Suppressor macrophage (primary cell): ENCODE data around the gene GNAT1.

Experiments
- DNase-seq, 4 experiments: peaks; one replicate each; pipeline ENCODE4 v3.0.0-alpha.2; 2020 to 2022

Gene GNAT1

DNA sequence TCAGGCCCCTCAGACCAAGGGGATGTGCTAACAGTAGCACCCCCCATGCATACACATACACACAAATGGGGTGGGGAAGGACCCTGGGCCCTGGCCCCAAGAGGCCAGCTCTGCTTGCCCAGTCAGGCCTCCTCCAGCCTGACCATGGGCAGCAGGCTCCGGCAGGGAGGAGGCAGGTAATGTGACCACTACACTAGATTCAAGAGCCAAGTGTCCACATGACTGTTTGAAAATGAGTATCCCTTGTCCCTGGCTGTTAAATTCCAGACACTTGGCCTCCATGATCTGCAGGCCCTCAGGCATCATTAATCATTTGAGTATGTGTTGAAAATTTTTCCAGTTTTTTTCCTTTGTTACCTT is 30.7 kb downstream of the GNAT1 start:
- no peak for DNase-seq

DNA sequence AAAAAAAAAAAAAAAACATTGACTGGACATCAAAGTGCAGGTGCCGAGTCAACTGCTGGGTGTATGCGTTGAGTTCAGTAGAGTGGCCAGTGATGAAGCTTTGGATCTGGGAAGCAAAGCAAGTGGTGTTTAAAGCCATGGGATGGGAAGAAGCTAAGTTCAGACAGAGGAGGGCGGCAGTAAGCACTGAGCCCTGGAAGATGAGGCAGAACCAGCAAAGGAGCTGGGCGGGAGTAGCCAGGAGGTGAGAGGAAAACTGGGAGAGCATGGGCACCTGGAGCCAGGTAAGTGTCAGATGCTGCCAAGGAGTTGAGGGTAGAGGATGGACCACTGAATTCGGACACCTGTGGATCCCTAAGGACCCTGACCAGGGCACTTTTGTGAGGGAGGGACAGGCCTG is 33.2 kb downstream of the GNAT1 start:
- DNase-seq: no peak

DNA sequence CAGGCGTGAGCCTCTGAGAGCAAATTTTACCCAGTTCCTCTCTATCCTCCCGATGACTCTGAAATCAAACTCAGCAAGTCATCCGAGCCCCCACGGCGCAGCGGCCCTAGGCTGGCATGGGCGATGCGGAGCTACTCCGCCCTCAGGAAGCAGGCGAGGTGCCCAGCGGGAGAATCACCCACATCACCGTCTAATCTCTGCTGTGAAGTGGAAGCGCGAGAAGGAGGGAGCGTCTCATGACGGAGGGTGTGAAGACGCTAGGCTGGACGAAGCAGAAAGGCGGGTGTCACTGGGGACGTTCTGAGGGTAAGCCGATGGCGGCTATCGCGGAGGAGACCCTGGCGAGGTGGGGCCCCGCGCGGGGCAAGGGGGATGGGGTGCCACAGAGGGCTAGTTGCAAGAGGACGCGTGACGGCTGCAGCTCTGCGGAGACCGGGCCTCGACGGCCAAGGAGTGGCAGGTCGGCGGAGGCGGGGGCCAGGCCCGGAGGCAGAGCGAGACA is 35.5 kb downstream of the GNAT1 start:
- peak; percentile 36 to 57 (median 50) for DNase-seq

DNA sequence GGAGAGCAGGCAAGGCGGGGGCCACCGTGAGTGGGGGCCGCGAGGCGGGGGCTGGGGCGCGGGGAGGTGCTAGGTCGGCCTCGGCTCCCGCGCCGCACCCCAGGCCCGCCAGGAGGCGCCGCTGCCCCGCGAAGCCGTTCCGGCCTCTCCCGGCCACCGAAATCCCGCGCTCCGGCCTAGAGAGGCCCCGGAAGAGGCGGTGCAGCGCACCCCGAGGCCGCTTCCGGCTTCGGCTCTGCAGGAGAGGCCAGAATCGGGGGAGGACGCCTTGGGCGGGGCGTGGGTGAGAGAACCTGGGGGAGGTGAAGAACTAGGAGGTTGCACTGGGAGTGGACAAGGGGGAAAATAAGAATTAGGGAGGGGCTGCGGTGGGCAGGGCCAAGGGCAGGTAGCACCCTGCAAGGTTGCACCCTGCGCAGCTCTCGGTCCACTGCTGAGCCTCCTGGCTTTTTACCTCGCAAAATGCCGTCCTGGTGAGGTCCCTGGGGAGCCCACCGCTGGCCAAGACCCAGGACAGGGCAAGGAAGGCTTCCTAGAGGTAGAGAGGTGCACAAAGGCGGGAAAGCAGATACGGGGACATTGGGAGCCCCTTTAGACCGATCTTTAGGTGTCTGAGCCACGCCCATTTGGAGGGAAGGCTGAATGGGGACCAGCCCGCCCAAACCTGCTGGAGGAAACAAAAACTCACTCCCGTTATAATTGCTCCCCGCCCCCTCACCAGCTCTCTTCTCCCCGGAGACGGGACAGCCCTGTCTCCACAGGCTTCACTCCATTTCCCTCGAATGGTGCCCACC is 36.2 kb downstream of the GNAT1 start:
- peak; percentile 93 to 97 (median 96) for DNase-seq

DNA sequence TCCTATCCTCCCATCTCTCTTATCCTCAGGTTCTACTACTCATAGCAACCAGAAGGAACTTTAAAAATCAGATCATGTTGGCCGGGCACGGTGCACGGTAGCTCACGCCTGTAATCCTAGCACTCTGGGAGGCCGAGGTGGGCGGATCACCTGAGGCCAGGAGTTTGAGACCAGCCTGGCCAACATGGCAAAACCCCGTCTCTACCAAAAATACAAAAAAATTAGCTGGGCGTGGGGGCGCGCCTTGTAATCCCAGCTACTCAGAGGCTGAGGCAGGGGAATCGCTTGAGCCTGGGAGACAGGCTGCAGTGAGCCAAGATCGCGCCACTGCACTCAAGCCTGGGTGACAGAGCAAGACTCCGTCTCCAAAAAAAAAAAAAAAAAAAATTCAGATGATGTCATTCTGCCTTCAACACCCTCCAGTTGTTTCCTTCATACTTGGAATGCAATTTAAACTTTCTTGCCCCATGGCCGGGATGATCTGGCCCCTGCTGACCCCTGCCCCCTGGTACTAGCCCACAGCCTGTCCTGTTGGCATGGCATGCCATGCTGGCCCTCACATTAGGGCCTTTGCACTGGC is 36.9 kb downstream of the GNAT1 start:
- DNase-seq: peak in 1 of 4 experiments; percentile 30

DNA sequence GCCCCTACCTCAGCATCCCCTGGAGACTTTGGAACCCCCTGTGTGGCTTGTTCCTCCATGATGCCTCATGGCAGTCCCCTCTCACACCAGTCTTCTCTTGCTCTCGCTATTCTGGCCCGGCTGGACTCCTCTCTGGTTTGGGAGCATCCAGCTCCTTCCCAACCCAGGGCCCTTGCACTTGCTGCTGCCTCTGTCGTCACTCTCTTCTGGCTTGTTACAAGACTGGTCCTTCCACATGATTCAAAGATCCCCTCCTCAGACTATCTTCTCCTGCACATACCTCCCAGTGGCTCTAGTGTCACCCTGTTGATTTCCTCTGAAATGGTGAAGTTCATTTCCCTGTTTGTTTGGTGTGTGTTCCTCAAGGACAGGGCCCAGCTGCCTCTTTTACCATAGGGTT is 38.1 kb downstream of the GNAT1 start:
- no peak for DNase-seq

DNA sequence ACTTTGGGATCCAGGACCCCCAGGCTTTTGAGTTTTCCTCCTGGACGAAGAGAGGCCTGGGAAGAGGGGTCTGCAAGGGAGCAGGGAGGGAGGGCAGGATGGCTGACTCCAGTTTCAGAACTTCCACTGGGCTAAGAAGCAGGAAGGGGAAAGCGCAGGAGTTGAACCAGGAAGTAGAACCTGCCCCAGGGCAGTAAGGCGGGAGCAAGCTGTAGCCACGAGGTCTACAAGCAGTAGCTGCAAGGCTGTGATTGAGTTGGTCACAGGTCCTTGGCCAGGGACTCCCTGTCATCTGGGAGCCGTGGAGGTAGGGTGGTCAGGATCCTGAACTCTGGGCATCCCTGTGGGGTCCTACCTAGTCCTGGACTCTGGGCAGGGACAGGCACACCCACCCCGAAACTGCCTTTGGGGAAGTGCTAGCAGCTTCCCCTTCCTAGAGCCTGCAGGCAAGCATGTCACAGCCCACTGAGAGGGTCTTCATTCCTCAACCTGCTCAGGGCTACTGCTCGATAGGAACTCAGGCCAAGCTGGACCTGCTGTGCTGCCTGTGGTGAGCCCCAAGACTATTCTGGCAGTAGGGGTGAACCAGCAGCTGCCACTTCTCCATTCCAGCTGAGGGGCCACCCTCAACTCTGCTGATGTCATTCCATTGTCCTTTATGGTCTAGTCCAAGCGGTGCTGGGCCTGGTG is 38.8 kb downstream of the GNAT1 start:
- DNase-seq: peak; percentile 65 to 78 (median 74)

DNA sequence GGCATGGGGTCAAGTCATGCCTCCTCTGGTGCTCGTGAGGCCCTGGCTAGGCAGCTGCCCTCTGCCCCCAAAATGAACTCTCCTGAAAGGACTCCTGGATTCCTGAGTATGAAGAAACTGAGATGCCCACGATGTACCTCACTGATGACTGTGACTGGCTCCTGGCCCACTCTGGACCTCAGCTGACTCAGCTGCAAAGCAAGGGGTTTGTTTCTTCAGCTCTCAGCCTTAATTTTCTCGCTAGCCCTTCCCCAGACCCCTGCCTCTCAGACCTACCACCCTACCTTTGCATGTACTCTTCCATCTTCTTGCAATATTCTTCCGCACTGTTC is 39.4 kb downstream of the GNAT1 start:
- DNase-seq: no peak

DNA sequence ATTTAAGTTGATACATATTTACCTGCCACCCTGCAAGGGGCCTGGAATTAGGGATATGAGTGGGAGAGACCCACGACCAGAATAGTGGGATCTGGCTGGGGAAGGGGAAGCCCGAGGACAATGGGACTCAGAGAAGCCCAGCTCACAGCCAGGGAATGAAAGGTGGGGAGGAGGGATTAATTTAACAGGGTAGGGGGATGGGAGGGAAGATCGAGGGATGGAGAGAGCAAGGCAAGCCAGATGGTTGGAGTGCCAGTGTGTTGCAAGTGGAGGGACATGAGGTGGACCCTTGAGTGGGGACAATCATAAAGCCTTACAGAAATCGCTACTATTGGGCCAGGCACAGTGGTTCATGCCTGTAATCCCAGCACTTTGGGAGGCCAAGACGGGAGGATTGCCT is 40.2 kb downstream of the GNAT1 start:
- no peak for DNase-seq

DNA sequence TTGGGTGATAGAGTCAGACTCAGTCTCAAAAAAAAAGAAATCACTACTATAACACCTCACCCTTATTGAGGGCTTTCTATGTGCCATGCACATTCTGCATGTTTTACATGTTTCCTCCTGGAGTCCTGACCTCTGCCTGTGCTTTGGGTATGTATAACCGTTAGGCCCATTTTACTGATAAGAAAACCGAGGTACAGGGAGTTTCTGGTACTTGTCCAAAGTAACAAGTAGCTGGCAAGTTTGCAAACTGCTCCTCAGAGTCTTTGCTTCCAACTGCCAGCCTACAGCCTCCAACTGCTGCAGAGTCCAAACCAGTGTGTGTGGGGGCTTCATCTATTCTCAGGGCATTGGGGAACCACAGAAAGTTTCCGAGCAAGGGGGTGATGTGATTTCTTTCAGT is 40.9 kb downstream of the GNAT1 start:
- no peak for DNase-seq

DNA sequence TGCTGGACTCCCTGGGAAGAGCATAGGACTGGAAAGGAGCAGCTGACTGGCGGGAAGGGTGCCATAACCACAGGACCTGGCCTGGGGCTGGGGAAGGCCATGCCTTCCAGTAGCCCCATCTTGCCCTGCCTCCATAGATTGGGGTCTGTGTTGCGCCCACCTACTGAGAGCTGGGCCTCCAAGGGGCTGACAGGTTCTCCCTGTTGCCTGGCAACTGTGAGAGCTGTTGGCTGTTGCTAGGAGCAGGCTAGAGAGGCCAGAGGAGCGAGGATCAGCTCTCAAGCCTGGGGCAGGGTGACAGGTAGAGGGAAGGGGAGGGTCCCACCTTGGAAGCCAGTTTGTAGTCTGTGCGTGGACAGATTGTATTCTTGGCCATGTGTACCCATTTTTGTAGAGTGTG is 41.8 kb downstream of the GNAT1 start:
- no peak for DNase-seq

DNA sequence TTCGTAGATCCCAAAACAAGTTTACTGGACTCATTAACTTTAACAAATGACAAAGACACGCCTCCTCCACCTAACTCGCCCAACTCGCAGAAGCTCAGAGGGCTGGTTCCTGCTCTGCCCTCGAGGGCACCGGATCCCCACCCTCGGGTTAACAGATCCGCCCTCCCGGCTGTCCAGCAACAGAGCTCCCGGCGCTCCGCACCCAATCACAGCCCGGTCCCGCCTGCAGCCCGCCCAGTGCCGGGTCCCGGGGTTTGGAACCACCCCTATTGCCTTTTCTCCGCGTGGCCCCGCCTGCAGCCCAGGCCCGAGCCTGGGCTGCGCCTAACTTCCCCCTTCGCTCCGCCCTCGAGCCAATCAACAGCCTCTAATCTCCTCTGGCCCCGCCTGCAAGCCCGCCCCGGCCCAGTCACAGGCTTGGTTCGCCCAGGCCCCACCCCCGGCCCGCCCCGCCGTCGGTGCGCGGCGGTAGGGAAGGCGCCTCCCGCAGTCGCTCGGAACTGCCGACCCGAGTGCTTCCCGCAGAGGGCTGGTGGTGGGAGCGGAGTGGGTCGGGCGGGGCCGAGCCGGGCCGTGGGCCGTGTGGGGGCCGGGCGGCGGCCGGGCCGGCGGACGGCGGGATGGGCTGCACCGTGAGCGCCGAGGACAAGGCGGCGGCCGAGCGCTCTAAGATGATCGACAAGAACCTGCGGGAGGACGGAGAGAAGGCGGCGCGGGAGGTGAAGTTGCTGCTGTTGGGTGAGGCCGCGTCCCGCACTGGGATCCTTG is 44.5 kb downstream of the GNAT1 start, which contains the start of gene GNAI2:
Gene GNAI2 (plus strand): TSS at position 489 of the 768 bp plus-strand sequence. CDS start 132 bp downstream, at position 621.
- peak; percentile 99 to 100 (median 100) for DNase-seq

DNA sequence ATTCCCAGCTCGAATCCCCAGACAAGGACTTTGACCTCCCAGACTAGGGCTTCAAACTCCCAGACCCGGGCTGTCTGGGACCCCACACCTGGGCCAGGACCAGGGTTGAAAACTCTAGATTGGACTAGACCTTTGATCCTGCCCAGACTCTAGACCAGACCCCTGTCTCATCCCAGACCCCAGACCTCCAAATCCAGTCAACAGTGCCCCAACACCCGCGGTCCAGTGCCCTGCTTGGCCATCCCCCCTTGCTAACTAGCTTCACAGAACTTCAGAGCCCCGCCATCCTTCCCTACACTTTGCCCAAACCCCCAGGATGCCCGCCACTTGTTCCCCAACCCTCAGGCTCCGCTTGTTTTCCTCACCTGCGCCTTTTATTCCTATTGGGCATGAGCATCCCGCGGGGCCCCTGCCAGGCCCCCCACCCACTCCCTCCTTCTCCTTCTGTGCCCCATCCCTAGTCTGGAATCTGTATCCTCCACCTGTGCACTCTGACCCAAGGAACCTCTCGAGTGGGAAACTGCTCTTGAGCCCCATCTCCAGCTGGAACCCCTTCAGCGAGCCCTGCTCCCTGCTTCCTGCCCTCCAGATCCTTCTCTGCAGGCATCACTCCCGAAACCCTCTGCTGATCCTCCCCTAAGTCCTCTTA is 45.2 kb downstream of the GNAT1 start:
- DNase-seq: no peak

DNA sequence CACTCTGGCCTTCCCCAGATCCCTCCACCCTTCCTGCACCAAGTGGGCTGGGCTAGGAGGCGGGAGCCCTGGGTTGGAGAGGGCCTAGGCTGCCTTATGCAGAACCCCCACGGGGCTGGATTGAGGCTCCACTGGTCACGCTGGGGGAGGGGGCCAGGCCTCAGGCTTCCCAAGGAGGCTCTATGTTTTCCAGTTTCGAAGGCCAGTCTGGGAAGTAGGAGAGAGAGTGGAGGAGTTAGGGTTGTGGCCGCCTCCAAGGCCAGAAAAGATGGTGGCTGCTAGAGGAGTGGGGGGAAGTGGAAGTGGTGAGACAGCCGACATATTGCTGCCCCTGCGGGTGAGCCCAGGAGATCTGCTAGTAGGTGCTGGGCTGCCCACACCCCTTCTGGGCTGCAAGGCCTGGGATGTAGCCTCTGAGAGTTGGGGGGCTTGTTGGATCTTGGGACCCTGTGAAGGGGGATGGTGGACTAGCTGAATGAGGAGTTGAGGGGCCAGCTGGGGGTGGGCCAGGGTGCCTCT is 45.8 kb downstream of the GNAT1 start:
- peak; percentile 42 to 71 (median 64) for DNase-seq

DNA sequence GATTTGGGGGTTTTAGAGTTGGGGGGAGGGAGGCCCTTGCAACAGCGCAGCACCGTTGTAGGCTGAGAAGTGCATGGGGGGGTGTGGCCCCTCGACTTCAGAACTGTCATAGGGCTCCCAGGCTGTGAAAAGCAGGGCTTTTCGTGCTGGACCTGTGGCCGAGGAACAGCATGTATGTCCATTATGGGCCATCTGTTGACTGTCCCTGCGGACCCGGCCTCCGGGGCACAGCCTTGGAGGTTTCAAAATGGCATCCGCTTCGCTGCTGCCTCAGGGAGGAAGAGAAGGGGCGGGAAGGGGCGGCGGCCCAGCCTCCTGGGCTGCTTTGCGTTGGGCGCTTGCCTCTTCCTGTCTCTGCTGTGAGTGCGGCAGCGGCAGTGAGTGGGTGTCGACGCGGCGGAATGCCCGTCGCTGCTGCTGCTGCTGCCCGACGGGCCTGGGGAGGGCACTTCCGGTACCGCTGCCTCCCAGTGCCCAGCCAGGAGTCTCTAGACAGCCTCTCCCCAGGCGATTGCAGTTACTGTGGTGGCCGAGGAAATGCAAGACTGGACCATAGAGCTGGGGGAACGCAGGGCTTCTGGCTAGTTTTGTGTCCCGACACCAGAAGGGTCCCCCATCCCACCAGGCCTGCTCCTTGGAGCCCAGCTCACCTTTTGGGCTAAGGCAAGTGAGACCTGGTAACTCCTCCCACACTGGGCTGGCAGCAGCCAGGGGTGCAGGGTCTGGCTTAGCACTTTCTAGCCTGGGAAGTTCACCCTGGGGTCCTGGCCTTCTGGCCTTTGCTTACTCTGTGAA is 46.5 kb downstream of the GNAT1 start:
- DNase-seq: peak; percentile 94 to 96 (median 96)

DNA sequence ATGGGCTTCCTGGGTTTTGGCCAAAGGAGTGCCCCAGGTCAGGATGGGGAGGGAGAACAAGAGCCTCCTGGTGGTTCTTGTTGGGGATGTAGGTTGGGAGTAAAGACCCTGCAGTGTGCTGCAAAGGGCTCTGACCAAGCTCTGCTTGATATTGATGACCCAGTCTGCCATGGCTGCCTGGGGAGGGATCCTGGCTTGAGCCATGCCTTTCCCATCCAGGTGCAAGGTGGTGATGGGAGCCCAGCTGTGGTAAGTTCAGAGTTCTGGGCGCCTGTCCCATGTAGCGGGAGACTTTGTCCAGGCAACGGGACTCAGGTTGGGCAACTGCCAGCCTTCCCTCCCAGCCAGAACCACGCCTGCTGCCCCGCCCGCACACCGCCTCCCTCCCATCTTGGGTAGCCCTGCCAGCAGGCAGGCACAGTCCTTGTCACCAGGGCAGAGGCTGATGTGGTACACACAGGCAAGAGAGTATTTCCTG is 47.2 kb downstream of the GNAT1 start:
- DNase-seq: peak; percentile 60 to 85 (median 75)

DNA sequence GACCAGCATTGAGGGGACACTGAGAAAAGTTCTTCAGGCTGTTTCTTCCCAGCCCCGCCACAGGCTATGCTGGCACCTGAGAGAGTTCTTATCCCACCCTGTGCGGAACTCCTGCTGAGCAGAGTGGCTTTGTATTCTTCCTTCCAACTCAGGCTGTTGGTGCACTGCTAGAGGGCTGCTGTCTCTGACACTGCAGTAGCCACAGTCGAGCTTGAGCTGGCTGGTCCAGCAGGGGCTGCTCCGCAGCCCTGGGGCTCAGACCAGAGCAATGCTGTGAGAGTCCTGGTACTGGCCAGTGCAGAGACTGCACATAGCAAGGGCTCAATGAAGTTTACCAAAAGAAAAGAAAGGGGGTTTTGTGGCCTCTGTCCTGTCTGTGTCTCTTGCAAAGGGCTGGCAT is 48.2 kb downstream of the GNAT1 start:
- DNase-seq: no peak

DNA sequence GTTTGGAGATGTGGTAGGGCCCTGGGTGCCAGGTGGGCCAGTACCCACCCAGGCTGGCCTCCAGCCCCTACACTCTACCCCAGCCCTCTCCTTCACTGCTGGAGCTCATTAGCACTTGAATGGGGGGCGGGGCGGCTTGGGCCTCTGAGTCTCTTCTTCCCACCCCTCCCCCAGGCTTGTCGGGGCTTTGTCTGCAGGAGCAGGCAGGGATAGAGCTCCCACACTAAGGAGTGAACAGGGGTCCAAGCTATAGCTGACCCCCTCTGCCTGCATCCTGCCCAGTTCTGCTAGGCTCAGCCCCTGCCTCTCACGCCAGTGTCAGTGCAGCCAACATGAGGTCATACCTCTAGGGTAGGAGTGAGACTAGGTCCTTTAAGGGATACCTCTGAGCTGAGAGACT is 49.8 kb downstream of the GNAT1 start:
- DNase-seq: no peak

DNA sequence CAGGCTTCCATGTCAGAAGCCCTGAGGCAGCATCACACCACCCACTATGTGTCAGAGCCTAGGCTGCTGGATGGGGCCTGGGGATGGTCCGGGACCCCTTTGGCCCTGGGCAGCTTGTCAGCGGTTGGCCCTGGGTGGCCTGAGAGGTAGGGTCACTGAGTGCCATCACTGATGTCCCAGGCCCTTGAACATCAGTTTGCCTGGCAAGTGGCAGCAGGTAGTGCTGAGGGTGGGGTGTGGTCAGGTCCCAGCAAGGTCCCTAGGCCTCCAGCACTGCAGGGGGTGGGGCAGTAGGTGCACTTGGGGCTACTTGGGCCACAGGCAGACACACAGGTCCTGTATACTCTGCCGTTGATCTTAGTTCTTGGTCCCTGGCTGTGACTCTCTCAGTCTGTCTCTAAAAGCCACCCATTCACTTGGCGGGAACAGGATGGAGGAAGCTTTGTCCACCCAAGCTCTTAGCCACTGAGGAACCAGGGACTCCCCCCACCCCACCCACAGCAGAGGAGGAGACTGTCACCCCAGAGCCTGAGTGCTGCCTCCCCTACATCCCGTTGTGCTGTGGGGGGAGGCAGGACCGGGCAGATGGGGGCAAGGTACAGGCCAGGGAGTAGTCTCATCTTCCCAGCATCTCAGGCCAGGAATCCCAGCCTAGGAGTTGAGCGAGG is 50.4 kb downstream of the GNAT1 start:
- peak in 2 of 4 experiments; percentile 42 to 49 for DNase-seq

DNA sequence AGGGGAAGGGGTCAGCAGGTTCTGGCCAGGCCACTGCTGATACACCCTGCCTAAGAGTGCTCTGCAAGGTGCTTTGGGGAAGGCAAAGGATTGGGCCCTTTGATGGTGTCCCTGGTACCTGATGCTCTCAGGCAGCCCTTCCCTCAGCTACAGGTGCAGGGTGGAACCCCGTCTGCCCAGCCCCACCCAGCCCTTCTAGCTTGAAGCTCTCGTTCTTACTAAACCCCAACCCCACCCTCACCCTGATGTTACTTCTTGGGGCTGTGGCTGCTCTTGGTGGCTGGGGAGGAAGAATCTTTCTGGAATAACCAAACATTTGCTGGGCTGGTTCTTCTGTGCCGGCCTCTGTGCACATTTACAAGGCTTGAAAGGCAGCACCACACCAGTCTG is 51.0 kb downstream of the GNAT1 start:
- no peak for DNase-seq
